GM12801 (cell line): ENCODE measurements around the gene RILPL1.

ENCODE experiments used
- CTCF ChIP-seq: IDR thresholded peaks from one replicate; pipeline ENCODE4 v1.5.1; 2011; ENCODE audit warnings: control low read depth; ENCODE audit not compliant: insufficient read length; ENCODE audit errors: extremely low read depth

Gene RILPL1

DNA sequence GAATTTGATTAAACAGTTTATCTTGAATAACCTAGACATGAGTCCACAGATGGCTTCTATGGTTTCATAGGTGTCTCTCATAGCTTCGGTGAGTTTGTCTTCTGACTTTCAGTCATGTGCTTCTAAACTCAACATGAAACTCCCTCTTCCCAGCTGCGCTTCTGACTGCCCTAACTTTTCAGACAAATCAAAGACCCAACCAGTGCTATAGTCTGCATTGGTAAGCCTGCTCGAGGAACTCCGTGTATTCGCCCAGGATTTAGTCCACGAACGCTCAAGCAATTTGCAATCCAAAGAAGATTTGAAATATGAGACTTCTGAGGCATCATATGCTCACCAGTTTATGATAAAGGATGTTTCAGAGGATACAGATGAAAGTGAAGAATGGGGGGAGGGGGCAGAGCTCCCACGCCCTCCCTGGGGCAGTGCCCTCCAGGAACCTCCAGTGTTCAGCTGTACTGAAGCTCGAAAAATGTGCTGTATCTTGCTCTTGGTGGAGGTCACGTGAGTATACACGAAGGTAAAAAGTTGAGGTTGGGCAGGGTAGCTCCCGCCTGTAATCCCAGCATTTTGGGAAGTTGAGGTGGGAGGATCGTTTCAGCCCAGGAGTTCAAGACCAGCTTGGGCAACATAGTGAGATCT is 91.9 kb downstream of the RILPL1 start:
- no peak for TF ChIP-seq CTCF

- no peak for TF ChIP-seq CTCF
Measured at GRCh38 chr12:123436017-123436964, 97.2 kb downstream of the RILPL1 start, which contains the start of gene RILPL2. Gene RILPL2 (minus strand): TSS chr12:123436684. CDS start chr12:123436420, 264 bp downstream.

DNA sequence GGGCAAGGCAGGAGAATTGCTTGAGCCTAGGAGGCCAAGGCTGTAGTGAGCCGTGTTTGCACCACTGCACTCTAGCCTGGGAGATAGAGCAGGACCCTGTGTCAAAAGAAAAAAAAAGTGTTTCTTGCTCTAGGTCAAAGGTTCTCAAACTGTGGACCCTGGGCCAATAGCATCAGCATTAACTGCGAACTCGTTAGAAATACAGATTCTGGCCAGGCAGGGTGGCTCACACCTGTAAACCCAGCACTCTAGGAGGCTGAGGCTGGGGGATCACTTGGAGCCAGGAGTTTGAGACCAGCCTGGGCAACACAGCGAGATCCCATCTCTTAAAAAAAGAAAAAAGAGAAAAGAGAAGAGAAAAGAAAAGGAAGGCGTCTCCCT is 97.9 kb downstream of the RILPL1 start:
- TF ChIP-seq CTCF: no peak

DNA sequence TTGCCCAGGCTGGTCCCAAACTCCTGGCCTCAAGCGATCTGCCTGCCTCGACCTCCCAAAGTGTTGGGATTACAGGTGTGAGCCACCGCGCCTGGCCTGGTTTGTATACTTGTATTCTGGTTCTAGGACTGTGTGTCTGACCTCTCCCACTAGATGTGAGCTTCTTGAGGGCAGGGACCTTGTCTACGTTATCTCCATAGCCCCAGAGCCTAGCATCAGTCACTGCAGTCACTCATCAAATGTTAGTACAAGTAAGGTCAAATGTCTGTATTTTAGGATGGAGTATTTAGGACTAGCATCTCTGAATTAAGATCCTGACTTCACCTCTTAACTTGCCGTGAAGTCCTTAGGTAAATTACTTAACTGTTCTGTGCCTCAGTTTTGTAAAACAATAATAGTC is 99.9 kb downstream of the RILPL1 start:
- TF ChIP-seq CTCF: no peak

- TF ChIP-seq CTCF: no peak
Measured at GRCh38 chr12:123428591-123428990, 104.9 kb downstream of the RILPL1 start.

DNA sequence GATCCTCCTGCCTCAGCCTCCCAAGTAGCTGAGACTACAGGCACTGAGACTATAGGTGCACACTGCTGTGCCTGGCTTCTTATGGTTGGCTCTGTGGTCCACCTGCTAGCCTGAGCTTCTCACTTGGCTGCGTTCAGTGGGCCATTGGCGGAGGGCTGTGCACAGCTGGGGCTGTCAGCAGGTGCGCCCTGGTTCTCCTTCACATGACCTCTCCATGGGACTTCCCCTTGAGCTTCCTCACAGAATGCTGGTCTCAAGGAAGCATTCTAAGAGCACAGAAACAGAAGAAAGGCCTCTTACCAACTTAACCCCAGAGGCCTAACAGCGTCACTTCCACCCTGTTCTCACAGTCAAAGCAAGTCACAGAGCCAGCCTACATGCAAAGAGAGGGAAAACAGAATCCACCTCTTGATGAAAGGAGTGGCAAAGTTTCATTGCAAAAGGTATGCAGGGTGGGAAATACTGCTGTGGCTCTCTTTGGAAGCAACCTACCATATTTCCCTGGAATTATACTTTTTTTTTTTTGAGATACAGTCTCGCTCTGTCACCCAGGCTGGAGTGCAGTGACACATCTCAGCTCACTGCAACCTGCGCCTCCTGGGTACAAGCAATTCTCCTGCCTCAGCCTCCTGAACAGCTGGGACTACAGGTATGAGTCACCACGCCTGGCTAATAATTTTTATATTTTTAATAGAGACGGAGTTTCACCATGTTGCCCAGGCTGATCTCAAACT is 106.3 kb downstream of the RILPL1 start:
- TF ChIP-seq CTCF: no peak

- no peak for TF ChIP-seq CTCF
Measured at GRCh38 chr12:123421314-123421713, 112.2 kb downstream of the RILPL1 start.
